Measurements from ENCODE around the gene PRCC. TPM values are rescaled to one million over a fixed set of nuclear protein-coding genes. Genes with fewer than 3 reads are reported as not detected.

Gene PRCC
- total and polyA plus RNA-seq, 2 of the 13 experiments (the other 11 are each of a cell fraction or from before 2014, with no cell fraction given): 24.2 to 40.5 TPM

DNA sequence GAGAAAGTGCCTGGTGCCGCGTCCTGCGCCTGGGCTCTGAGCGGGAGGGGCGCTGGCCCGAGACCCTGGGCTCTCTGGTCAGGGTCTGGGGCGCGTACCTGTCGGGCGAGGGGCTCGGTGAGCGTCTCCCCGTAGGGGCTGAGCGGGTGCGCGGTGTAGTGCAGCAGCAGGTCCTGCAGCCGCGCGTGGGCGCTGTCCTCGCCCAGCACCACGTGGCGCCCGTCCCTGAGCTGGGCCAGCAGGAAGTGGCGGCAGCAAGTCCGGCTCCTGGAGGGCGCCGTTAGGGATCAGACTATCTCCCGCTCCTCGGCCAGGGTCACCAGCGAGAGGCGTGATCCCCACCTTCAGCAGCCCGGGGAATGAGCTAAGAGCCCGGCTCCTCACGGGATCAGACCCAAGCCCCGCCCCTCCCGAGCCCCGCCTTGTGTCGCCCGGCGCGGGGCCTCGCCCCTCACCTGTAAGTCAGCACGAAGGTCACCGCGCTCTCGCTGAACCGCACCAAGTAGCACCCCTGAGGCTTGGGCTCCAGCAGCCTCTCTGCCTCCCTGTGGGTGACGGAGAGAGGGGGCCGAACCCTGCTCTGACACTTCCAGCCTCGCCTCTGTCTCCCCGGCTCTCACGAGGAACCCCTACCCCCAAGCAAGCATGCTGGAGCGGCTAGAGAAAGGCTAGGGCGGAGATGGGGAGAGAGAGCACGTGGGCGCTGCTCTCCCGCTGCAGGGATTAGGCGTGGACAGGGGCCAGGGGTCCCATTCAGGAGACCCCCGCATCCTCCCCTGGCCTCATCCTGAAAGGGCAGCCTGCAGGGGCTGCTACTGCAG is 46.6 kb downstream of the PRCC start (continued):
- TF ChIP-seq, protein P1, sequence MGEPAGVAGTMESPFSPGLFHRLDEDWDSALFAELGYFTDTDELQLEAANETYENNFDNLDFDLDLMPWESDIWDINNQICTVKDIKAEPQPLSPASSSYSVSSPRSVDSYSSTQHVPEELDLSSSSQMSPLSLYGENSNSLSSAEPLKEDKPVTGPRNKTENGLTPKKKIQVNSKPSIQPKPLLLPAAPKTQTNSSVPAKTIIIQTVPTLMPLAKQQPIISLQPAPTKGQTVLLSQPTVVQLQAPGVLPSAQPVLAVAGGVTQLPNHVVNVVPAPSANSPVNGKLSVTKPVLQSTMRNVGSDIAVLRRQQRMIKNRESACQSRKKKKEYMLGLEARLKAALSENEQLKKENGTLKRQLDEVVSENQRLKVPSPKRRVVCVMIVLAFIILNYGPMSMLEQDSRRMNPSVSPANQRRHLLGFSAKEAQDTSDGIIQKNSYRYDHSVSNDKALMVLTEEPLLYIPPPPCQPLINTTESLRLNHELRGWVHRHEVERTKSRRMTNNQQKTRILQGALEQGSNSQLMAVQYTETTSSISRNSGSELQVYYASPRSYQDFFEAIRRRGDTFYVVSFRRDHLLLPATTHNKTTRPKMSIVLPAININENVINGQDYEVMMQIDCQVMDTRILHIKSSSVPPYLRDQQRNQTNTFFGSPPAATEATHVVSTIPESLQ (CRISPR knock-in tag; conservative IDR thresholded peaks at IDR 0.05): no peak
- peak; percentile 97 for TF ChIP-seq CHCHD3 (CRISPR knock-in tag; IDR thresholded peaks at IDR 0.05)
- peak; percentile 90; the same call in 1 of the 2 replicates for TF ChIP-seq HOXA5 (CRISPR knock-in tag; IDR thresholded peaks at IDR 0.05)
- TF ChIP-seq MEIS2 (CRISPR knock-in tag; IDR thresholded peaks at IDR 0.05): peak; percentile 74; the same call in 1 of the 2 replicates
- TF ChIP-seq RFXANK (CRISPR knock-in tag; IDR thresholded peaks at IDR 0.05): no peak
- no peak for TF ChIP-seq ZNF7 (CRISPR knock-in tag; IDR thresholded peaks at IDR 0.05)
- peak; percentile 88; the same call in 1 of the 2 replicates for TF ChIP-seq ZNF616 (CRISPR knock-in tag; IDR thresholded peaks at IDR 0.05; ENCODE audit: low read depth)
- TF ChIP-seq, protein P2, sequence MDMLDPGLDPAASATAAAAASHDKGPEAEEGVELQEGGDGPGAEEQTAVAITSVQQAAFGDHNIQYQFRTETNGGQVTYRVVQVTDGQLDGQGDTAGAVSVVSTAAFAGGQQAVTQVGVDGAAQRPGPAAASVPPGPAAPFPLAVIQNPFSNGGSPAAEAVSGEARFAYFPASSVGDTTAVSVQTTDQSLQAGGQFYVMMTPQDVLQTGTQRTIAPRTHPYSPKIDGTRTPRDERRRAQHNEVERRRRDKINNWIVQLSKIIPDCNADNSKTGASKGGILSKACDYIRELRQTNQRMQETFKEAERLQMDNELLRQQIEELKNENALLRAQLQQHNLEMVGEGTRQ (IDR thresholded peaks at IDR 0.05; ENCODE audit: low read depth, low read length): peak; percentile 52; the same call in 1 of the 2 replicates
- TF ChIP-seq, protein P2 (CRISPR knock-in tag; IDR thresholded peaks at IDR 0.05; ENCODE audit: borderline replicate concordance): peak; percentile 72; the same call in 1 of the 2 replicates
- no peak for TF ChIP-seq FLYWCH1 (CRISPR knock-in tag; IDR thresholded peaks at IDR 0.05)
- TF ChIP-seq, protein P3, sequence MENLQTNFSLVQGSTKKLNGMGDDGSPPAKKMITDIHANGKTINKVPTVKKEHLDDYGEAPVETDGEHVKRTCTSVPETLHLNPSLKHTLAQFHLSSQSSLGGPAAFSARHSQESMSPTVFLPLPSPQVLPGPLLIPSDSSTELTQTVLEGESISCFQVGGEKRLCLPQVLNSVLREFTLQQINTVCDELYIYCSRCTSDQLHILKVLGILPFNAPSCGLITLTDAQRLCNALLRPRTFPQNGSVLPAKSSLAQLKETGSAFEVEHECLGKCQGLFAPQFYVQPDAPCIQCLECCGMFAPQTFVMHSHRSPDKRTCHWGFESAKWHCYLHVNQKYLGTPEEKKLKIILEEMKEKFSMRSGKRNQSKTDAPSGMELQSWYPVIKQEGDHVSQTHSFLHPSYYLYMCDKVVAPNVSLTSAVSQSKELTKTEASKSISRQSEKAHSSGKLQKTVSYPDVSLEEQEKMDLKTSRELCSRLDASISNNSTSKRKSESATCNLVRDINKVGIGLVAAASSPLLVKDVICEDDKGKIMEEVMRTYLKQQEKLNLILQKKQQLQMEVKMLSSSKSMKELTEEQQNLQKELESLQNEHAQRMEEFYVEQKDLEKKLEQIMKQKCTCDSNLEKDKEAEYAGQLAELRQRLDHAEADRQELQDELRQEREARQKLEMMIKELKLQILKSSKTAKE (CRISPR knock-in tag; IDR thresholded peaks at IDR 0.05; ENCODE audit: borderline replicate concordance): no peak
- no peak for TF ChIP-seq CCAR2 (optimal IDR thresholded peaks at IDR 0.05; ENCODE audit: low read depth, low read length)
- TF ChIP-seq ZNF792 (CRISPR knock-in tag; IDR thresholded peaks at IDR 0.05): peak; percentile 91
- TF ChIP-seq NCOA5 (CRISPR knock-in tag; IDR thresholded peaks at IDR 0.05): no peak
- TF ChIP-seq ZNF782 (CRISPR knock-in tag; IDR thresholded peaks at IDR 0.05; ENCODE audit: borderline replicate concordance): peak; percentile 88
- TF ChIP-seq, protein P4, sequence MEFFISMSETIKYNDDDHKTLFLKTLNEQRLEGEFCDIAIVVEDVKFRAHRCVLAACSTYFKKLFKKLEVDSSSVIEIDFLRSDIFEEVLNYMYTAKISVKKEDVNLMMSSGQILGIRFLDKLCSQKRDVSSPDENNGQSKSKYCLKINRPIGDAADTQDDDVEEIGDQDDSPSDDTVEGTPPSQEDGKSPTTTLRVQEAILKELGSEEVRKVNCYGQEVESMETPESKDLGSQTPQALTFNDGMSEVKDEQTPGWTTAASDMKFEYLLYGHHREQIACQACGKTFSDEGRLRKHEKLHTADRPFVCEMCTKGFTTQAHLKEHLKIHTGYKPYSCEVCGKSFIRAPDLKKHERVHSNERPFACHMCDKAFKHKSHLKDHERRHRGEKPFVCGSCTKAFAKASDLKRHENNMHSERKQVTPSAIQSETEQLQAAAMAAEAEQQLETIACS (CRISPR knock-in tag; IDR thresholded peaks at IDR 0.05): peak; percentile 57
- 0 out of 2 replicates have a peak, but pooled peaks have one; percentile 59 for TF ChIP-seq ZNF329 (CRISPR knock-in tag; IDR thresholded peaks at IDR 0.05; ENCODE audit: low read depth)
- TF ChIP-seq LCORL (IDR thresholded peaks at IDR 0.05): no peak
- TF ChIP-seq LCORL (CRISPR knock-in tag; IDR thresholded peaks at IDR 0.05): peak; percentile 69; the same call in 1 of the 2 replicates
- TF ChIP-seq BRD4 (CRISPR knock-in tag; IDR thresholded peaks at IDR 0.05): no peak
- TF ChIP-seq MED1 (CRISPR knock-in tag; IDR thresholded peaks at IDR 0.05): peak; percentile 69
- TF ChIP-seq ZFP82 (CRISPR knock-in tag; IDR thresholded peaks at IDR 0.05; ENCODE audit: borderline replicate concordance): no peak; the same call in 1 of the 2 replicates
- 0 out of 2 replicates have a peak, but pooled peaks have one; percentile 51 for TF ChIP-seq RCOR2 (CRISPR knock-in tag; IDR thresholded peaks at IDR 0.05)
